ENCODE data around the gene FNIP1.
"Not testable (repeated sequence)": the region's sequence is repeated elsewhere in the genome, so short reads cannot be mapped to it uniquely, and the experiment has no call there.

The FNIP1 gene

GRCh38 chr5:131786900-131787692 lies 9.7 kb downstream of the FNIP1 start:
- no peak for DNase-seq

DNA sequence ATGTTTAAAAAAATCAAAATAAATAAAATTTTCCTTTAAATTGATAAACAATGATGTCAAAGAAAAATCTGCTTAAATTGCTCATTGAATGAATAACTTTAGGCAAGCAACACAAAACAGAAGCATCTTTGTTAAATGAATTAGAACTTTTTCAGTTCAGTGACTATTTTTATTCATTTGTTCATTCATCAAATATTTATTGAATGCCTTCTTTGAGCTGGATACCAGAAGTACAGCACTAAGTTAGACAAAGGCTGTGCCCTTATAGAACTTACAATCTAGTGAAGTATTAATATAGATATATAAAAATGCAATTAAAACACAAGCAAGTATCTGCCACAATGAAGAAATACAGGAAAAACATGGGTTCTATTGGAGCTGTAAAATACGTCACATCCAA lies 10.8 kb downstream of the FNIP1 start:
- DNase-seq: no peak

DNA sequence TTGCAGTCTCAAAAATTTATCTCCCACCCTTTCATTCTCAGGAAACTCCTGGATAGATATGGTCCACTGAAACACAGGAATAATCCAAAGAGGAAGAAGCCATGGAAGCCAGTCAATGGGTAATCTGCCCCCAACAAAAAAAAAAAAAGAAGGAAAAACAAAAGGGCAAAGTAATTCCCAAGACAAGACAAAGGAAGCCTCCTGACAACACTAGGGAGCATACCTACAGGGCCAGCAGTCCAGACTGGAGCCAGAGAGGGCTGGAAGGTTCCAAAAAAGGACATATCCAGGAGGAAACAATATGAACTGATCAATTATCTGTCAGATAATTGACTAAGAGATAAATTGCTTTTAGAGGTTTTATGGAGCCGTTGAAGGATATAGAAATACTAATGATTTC lies 12.9 kb downstream of the FNIP1 start:
- DNase-seq: no peak

GRCh38 chr5:131783357-131783756 lies 13.5 kb downstream of the FNIP1 start:
- DNase-seq: no peak

DNA sequence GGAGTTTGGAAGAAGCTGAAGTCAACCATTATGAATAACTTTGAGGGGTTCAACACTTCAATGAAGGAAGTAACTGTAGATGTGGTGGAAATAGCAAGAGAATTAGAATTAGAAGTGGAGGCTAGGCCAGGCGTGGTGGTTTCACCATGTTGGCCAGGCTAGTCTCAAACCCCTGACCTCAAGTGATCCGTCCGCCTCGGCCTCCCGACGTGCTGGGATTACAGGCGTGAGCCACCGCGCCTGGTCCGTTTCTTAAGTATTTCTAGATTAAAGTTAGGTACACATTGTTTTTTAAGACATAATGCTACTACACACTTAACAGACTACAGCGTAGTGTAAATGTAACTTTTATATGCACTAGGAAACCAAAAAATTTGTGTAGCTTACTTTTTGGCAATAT lies 14.1 kb downstream of the FNIP1 start:
- no peak for DNase-seq

DNA sequence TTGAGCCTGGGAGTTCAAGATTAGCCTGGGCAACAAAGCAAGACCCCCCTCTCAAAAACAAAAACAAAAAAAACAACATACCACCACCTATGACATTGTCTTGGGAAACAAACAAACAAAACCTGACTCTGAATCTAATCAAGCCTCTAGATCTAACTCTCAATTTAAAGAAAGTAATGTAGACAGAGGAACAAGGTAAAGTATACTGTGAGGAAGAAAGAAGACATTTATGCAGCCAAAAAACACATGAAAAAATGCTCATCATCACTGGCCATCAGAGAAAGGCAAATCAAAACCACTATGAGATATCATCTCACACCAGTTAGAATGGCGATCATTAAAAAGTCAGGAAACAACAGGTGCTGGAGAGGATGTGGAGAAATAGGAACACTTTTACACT lies 18.7 kb downstream of the FNIP1 start:
- not testable (repeated sequence) for DNase-seq

GRCh38 chr5:131776450-131776849 lies 20.4 kb downstream of the FNIP1 start:
- no peak for DNase-seq

DNA sequence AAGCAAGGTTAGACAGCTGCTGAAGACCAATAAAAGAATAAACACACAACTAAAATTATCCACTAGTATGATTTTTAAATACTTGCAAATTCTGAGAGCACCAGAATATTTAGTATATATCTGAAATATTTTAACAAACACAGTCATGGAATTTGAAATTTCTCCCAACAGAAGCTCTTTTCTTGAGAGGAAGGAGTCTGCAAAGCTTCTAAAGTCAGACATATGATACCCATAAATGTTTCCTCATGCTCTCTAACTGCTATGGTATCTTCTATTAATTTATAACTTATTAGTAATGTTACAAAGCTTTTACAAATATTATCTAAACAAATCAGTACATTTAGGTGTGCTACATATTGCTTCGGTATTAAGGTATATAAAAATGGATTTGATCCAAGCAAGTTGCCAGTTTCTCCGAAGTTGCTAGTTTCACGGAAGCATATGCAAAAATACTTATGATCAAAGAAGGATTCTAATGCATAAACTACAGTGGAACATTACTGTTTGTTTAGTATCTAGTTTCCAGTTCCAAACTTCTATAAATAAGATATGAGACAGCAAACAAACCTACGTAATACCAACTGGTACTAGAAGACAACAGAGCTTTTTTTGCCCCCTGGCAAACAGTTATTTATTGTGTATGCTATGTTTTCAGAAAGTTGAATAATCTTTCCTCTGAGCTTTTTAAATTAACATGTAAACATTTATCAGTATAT lies 22.0 kb downstream of the FNIP1 start:
- no peak for DNase-seq

DNA sequence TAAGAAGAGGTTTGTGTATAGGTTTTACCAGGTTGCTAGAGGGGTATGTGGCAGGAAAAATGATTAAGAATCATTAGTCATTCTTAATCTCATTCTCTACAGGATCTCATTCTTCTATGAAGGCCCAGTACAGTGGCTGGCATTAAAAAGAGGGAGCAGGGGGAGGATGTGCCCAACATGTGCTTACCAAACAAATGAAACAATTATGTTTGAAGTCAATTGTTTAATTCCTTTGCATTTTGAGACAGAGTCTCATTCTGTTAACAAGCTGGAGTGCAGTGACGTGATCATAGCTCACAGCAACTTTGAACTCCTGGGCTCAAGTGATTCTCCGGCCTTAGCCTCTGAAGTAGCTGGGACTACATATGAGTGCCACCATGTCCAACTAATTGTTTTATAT lies 23.0 kb downstream of the FNIP1 start:
- no peak for DNase-seq

DNA sequence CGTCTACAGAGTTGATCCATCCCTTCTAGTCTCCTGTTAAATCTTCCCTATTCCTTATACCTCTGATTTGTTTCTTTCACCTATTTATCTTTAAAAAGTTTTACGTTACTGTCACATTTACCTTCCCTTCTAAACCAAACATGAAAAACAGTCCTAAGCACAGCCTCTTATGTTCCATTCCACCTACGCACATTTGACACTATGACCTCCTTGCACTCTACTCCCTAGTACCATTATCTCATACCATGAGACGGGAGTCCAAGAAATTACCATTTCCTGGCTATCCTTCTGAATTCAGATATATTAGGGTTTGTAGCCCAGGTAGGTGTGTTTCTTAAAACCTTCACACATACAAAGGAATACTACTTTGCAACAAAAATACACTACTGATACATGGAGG lies 25.1 kb downstream of the FNIP1 start:
- DNase-seq: no peak

DNA sequence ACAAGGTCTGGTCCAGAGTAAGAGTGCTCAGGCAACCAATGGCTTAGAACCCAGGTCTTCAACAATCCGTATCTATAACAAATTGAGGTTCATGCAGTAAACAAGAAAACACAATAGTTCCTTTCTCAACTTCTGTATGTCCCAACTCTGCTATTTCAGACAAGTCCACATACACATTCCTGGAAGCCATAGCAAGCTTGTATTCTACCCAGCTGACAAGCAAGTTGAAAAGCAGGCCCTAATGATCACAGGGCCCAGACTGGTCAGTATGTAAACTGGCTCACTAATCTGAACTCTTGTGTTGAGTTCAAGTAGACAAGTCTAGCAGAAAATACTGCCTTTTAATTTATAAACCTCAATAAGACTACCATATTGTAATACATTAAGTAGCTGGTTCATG lies 26.9 kb downstream of the FNIP1 start:
- no peak for DNase-seq

- DNase-seq: no peak
Measured at GRCh38 chr5:131769336-131769735, 27.5 kb downstream of the FNIP1 start.

- no peak for DNase-seq
Measured at GRCh38 chr5:131767891-131768290, 28.9 kb downstream of the FNIP1 start.

GRCh38 chr5:131766689-131767088 lies 30.1 kb downstream of the FNIP1 start:
- no peak for DNase-seq

GRCh38 chr5:131765261-131765660 lies 31.6 kb downstream of the FNIP1 start:
- no peak for DNase-seq

DNA sequence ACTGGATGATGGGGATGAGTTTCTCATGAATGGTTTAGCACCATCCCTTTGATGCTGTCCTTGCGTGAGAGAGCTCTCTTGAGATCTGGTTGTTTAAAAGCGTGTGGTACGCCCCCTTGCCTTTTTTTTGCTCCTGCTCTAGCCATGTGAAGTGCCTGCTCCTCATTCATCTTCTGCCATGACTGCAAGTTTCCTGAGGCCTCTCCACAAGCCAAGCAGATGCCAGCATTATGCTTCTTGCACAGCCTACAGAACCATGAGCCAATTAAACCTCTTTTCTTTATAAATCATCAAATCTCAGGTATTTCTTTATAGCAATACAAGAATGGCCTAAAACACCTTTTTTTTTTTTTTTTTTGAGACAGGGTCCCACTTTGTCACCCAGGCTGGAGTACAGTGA lies 32.8 kb downstream of the FNIP1 start:
- DNase-seq: no peak

DNA sequence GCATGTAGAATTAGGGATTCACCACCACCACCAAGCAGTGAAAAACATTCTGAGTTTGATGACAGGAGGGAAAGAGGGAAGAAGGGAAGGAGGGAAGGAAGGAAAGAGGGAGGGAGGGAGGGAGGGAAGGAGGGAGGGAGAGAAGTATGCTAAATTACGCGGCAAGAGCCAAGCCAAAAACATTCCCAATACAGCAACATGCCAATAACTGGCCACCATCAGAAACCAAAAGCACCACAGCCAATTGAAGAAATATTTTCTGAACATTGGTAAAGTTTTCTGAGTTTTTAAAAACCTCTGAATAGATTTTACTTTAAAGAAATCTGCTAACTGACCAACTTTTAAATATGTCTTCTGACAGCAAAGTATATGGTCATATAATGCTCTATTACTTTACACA lies 36.0 kb downstream of the FNIP1 start:
- no peak for DNase-seq

GRCh38 chr5:131759704-131760103 lies 37.1 kb downstream of the FNIP1 start:
- DNase-seq: no peak

- no peak for DNase-seq
Measured at GRCh38 chr5:131758520-131758900, 38.3 kb downstream of the FNIP1 start.

DNA sequence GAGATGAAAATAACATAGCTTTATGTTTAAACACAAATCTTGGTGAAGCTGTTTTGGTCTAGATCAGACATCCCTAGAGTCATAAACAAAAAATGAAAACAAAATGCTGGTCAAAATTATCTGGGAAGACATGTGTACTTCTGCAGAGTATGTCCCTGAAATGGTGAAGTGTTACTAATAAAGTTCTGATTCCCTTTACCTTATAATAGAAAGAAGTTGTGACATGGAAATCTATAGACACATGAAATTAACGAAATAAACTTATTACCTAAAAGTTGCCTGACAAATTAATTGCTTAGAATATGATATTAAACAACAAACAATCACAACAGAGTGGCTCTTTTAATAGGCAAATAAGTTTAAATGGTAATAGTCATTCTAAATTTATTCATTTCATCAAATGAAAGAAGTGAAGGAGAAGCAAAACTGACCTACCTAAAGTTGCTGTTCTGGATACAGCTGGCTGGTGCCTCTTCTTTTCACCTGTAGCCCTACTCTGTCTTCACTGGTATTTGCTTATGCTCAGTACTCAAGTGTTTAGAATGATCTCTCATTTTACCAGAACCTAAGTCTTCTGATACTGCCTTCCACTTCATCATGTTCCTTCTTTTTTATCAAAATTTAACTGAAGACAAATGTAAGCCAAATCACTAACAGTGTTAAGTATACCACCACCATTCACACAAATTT lies 38.8 kb downstream of the FNIP1 start:
- no peak for DNase-seq

GRCh38 chr5:131756942-131757341 lies 39.9 kb downstream of the FNIP1 start:
- DNase-seq: no peak

- DNase-seq: no peak
Measured at GRCh38 chr5:131754363-131754762, 42.5 kb downstream of the FNIP1 start.

DNA sequence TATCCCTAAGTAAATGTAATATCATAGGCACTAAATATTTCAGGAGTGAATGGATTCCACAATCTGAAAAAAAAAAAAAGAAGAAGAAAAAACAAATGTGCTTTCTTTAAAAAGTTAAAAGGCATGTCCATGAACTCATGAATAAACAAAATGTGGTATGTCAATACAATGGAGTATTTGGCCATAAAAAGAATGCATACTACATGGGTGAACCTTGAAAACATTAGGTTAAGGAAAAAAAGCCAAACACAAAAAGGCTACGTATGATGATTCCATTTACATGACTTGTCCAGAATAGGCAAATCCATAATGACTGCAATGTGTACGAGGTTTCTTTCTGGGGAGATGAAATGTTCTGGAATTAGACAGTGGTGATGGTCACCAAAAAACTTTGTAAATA lies 45.3 kb downstream of the FNIP1 start:
- no peak for DNase-seq
